NCI-H1048 (cell line): ENCODE measurements around the gene TNRC6B.
A peak's percentile ranks its signal among the peaks of the same experiment; 100 is the strongest.

Experiments used
- DNase-seq: peaks from one replicate; lab custom pipeline; 2025; lab: John Stamatoyannopoulos, UW

The TNRC6B gene

GRCh38 chr22:40326905-40327735 lies 149.4 kb downstream of the TNRC6B start:
- DNase-seq = no peak

GRCh38 chr22:40328546-40329456 lies 151.1 kb downstream of the TNRC6B start:
- DNase-seq = no peak

- no peak for DNase-seq
Measured at GRCh38 chr22:40329466-40329865, 151.7 kb downstream of the TNRC6B start.

- no peak for DNase-seq
Measured at GRCh38 chr22:40330086-40330485, 152.4 kb downstream of the TNRC6B start.

GRCh38 chr22:40330615-40331014 lies 152.9 kb downstream of the TNRC6B start:
- DNase-seq = no peak

- DNase-seq = no peak
Measured at GRCh38 chr22:40331706-40332105, 154.0 kb downstream of the TNRC6B start.

- DNase-seq = no peak
Measured at GRCh38 chr22:40332319-40332781, 154.6 kb downstream of the TNRC6B start.

GRCh38 chr22:40334060-40334459 lies 156.3 kb downstream of the TNRC6B start:
- DNase-seq = no peak

GRCh38 chr22:40334899-40335298 lies 157.2 kb downstream of the TNRC6B start:
- DNase-seq = no peak

GRCh38 chr22:40335358-40335757 lies 157.6 kb downstream of the TNRC6B start:
- DNase-seq = no peak

- DNase-seq = no peak
Measured at GRCh38 chr22:40340044-40340443, 162.3 kb downstream of the TNRC6B start.

GRCh38 chr22:40341604-40342003 lies 163.9 kb downstream of the TNRC6B start:
- DNase-seq = no peak

- no peak for DNase-seq
Measured at GRCh38 chr22:40342521-40342920, 164.8 kb downstream of the TNRC6B start.

- no peak for DNase-seq
Measured at GRCh38 chr22:40345271-40345670, 167.5 kb downstream of the TNRC6B start.

GRCh38 chr22:40345815-40346184 lies 168.1 kb downstream of the TNRC6B start:
- DNase-seq = no peak

GRCh38 chr22:40346185-40347118 lies 168.7 kb downstream of the TNRC6B start, which contains the start of gene ADSL:
ADSL (plus strand) TSS chr22:40346500; CDS start chr22:40346559, 59 bp downstream.
- peak; percentile 82 for DNase-seq

- DNase-seq = no peak
Measured at GRCh38 chr22:40347300-40347699, 169.6 kb downstream of the TNRC6B start.

GRCh38 chr22:40348025-40348658 lies 170.4 kb downstream of the TNRC6B start:
- no peak for DNase-seq

- DNase-seq = no peak
Measured at GRCh38 chr22:40352763-40353162, 175.0 kb downstream of the TNRC6B start.

GRCh38 chr22:40361100-40361499 lies 183.4 kb downstream of the TNRC6B start:
- DNase-seq = no peak

GRCh38 chr22:40363059-40363458 lies 185.3 kb downstream of the TNRC6B start:
- no peak for DNase-seq
